ENCODE results near the gene IRF1.

The IRF1 gene

DNA sequence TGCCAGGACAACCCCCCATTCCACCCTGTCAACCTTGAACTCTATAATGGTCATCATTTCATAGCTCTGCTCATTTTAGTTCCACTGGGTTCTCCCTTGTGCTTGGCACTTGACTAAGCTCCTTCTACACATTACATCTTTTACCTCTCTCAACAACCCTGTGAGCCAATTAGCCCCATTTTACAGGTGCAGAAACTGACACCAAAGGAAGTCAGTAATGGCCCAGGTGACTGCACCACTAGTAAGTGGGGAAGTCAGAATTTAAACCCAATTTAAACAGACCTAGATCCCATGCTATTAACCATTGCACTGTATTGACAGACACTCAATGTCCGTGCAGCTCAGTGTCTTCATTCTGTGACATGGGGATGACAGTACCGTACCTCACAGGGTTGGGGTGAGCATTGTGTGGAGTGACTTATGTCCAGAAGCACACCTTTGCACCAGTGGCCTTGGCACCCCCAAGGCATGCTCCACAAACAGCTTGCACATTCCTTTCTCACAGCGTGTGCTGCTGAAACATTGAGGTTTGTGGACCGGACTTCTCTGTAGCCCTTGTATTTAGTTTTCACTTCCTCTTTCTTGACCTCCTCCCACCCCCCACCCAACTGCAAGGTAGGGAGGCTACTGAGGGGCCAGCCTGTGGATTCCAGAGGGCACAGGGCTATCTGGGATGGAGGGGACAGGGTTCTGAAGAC lies 23.1 kb downstream of the IRF1 start:
- Mint-ChIP-seq H3K4me1 (peaks cover 36% of the 10 kb centered on the region), H3K4me3 (no peak overlapping the region), H3K27ac (no peak overlapping the region), H3K9me3 (peaks cover 3% of the 10 kb centered on the region), H3K36me3 (ENCODE audit: low read depth) (no peaks in the 10 kb centered on the region), H3K27me3 (ENCODE audit: low read depth) (no peaks in the 10 kb centered on the region)
- TF ChIP-seq, protein P1, sequence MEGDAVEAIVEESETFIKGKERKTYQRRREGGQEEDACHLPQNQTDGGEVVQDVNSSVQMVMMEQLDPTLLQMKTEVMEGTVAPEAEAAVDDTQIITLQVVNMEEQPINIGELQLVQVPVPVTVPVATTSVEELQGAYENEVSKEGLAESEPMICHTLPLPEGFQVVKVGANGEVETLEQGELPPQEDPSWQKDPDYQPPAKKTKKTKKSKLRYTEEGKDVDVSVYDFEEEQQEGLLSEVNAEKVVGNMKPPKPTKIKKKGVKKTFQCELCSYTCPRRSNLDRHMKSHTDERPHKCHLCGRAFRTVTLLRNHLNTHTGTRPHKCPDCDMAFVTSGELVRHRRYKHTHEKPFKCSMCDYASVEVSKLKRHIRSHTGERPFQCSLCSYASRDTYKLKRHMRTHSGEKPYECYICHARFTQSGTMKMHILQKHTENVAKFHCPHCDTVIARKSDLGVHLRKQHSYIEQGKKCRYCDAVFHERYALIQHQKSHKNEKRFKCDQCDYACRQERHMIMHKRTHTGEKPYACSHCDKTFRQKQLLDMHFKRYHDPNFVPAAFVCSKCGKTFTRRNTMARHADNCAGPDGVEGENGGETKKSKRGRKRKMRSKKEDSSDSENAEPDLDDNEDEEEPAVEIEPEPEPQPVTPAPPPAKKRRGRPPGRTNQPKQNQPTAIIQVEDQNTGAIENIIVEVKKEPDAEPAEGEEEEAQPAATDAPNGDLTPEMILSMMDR (IDR thresholded peaks at IDR 0.05; ENCODE audit: unreplicated experiment in 3 of 3), result no peak

GRCh38 chr5:132466433-132467286 lies 23.9 kb downstream of the IRF1 start:
- Mint-ChIP-seq H3K27me3 (ENCODE audit: low read depth) (no peaks in the 10 kb centered on the region), H3K27ac (no peak overlapping the region), H3K9me3 (peaks cover 3% of the 10 kb centered on the region), H3K4me1 (peaks cover 41% of the 10 kb centered on the region), H3K36me3 (ENCODE audit: low read depth) (no peaks in the 10 kb centered on the region), H3K4me3 (no peak overlapping the region)
- TF ChIP-seq, protein P1 (IDR thresholded peaks at IDR 0.05; ENCODE audit: unreplicated experiment in 3 of 3), result no peak

- peak overlapping the region; percentile 72 to 83 (median 82) for H3K27ac Mint-ChIP-seq
- H3K4me3 Mint-ChIP-seq, result peak overlapping the region in 1 of 3 experiments; percentile 37
- H3K27me3 Mint-ChIP-seq (ENCODE audit: low read depth), result no peaks in the 10 kb centered on the region
- no peaks in the 10 kb centered on the region for H3K36me3 Mint-ChIP-seq (ENCODE audit: low read depth)
- peaks cover 3% of the 10 kb centered on the region for H3K9me3 Mint-ChIP-seq
- TF ChIP-seq, protein P1 (IDR thresholded peaks at IDR 0.05; ENCODE audit: unreplicated experiment in 3 of 3), result no peak
- H3K4me1 Mint-ChIP-seq, result peaks cover 49% of the 10 kb centered on the region
Observed at GRCh38 chr5:132465059-132465707, 25.4 kb downstream of the IRF1 start.

- peaks cover 41% of the 10 kb centered on the region for H3K4me1 Mint-ChIP-seq
- TF ChIP-seq, protein P1 (IDR thresholded peaks at IDR 0.05; ENCODE audit: unreplicated experiment in 3 of 3), result no peak
- peaks cover 3% of the 10 kb centered on the region for H3K9me3 Mint-ChIP-seq
- no peaks in the 10 kb centered on the region for H3K27me3 Mint-ChIP-seq (ENCODE audit: low read depth)
- H3K36me3 Mint-ChIP-seq (ENCODE audit: low read depth), result no peaks in the 10 kb centered on the region
- H3K4me3 Mint-ChIP-seq, result peak overlapping the region in 2 of 3 experiments; percentile 37 to 57
- peak overlapping the region; percentile 72 to 83 (median 82) for H3K27ac Mint-ChIP-seq
Observed at GRCh38 chr5:132464156-132464939, 26.2 kb downstream of the IRF1 start.

DNA sequence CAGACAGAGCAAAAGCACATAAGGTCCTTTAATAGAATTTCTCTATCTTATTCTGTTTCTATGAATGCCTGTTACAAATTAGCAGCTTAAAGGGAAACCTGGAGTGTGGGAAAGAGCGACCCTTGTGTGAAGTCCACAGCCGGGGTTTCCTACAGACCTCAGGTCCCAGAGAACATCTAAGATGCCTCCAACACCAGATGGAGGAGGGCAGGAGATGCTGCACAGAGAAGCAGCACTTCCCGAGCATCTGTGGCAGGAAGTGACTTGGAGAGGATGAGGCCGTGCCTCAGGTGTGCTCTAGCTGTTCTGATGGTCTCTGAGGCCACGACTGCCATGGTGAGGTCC lies 26.8 kb downstream of the IRF1 start:
- Mint-ChIP-seq H3K4me3 (no peak overlapping the region), H3K9me3 (peaks cover under 1% of the 10 kb centered on the region), H3K4me1 (peaks cover 44% of the 10 kb centered on the region), H3K27ac (peak overlapping the region; percentile 3 to 72 (median 58)), H3K36me3 (ENCODE audit: low read depth) (no peaks in the 10 kb centered on the region), H3K27me3 (ENCODE audit: low read depth) (no peaks in the 10 kb centered on the region)
- TF ChIP-seq, protein P1 (IDR thresholded peaks at IDR 0.05; ENCODE audit: unreplicated experiment in 3 of 3), result no peak

Data from nephron (organoid).